NCI-H187 treated with DMSO at 0.1 percent for 48 hours (cell line): Measurements from ENCODE around the gene AP2S1.
A peak's percentile ranks its signal among the peaks of the same experiment; 100 is the strongest.
"Not testable (repeated sequence)": the region's sequence is repeated elsewhere in the genome, so short reads cannot be mapped to it uniquely, and the experiment has no call there.

Experiments
- DNase-seq: peaks from one replicate; lab custom pipeline; 2025; lab: John Stamatoyannopoulos, UW

The AP2S1 gene

DNA sequence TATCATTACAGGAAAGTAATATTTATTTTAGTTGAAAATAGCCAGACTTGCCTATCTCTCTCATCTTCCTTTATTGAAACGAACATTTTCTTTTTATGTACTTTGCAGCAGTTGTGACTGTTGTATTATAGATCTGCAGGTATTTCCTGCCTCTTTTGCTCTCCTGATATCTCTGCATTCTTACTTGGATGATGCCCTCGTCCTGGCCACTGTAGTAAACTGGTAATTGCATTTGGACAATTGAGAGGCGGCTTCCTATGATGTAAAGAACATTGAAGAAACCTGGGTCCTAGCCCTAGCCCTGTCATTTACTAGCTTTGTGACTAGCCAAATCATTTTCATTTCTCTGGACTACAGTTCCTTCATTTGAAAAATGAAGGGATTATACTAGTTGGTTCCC lies 16.5 kb upstream of the AP2S1 start:
- DNase-seq: no peak

DNA sequence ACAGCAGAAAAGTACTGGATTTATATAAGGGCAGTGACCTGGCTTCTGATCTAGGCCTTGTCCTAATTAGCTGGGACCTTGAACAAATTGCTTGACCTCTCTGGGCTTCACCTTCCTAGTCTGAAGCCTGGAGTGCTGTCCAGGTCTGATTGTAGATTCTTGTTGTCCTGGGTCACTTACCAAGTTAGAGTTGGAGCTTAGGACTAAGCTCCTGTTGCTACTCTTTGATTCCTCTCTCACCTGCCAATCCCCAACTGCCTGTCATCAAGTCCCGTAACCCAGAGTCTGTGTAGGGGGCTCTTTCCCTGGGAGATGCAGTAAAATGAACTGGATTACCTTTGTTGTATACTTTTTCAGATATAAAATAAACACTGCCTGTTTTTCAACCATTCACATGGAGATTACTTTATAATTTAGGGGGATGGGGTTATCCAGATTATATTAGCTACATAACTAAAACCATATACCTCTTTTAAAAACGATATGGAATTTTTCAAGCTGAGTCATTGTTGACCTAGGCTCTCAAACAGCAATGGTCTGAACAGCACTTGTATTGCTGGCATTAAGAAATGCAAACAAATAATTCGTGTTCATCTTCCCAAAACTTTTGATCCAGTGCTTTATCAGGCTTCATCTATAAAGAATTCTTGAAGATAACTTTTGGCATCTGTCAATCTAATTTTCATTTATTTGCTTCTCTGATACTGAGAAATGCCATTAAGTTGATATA lies 15.9 kb upstream of the AP2S1 start:
- DNase-seq: no peak

GRCh38 chr19:46863818-46864629 lies 13.4 kb upstream of the AP2S1 start:
- DNase-seq: no peak

DNA sequence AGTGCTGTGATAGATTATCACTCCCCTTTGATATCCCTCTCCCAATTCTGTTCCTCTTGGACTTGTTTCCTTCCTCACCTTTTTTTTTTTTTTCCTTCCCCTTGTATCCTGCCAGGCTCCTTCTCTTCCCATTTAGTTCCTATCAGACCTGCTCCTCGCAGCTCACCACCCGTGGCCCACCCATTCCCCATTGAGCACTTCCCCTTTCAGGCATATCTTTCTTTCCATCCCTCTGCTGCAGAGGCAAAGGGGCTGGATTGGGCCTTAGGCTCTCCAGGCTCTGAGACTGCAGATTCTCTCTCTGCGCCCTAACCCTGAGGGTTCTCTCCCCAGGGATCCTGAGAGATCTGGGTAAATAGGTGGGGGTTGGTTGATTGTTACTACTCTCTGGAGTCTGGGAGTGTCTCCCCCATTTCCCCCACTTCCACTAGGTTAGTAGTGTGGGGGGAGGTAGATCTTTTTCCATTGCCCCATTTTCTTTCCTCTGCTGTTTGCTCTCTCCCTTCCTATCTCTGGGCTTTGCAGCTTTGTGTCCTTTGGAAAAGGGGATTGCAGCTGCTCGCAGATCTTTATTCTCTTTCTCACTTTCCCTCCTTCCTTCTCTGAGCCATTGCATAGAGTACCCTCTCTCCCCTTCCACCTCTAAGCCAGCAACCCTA lies 12.5 kb upstream of the AP2S1 start:
- DNase-seq: no peak

GRCh38 chr19:46862503-46862834 lies 11.8 kb upstream of the AP2S1 start:
- no peak for DNase-seq

DNA sequence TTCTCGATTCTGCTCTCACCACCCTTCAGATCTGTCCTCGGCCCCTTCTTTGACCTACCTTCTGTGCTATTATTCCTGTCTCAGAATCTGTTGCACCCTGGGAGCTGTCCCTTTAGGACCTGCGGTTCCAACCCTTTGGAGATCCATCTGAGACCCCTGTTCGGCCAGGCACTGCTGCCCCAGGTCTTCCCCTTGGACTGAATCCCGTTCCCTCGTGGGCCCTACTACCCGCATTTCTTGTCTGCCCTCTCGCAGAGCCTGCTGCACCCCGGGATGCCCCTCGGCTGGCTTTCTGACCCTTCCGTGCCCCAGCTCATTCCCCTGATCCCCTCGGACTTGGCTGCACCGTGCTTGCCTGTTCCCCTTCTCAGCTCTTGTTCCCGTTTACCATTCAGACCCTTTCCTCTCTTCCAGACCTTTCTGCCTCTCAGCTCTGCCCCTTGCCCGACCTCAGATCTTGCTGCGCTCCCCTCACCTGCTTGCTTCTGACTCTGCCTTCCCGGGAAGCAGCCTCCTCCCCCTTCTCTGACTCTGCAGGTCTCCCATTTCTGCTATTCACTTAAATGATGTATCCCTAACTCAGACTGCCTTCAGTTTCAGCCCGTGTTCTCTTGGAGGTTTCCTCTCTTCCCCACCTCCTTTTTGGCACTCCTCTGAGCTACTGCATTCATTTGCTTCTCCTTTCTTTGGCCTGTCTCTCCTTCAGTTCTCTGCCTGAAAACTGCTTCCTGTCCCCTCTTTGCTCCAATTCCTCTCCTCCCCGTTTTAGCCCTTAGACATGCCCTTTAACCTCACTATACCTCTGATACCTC lies 11.3 kb upstream of the AP2S1 start:
- DNase-seq: no peak

GRCh38 chr19:46860846-46861690 lies 10.4 kb upstream of the AP2S1 start, which contains the start of gene ARHGAP35:
ARHGAP35 (plus strand) TSS chr19:46860997; CDS start chr19:46918676, 57,679 bp downstream.
- DNase-seq: peak; percentile 66

- DNase-seq: peak; percentile 94
Observed at GRCh38 chr19:46860125-46860845, 9.6 kb upstream of the AP2S1 start.

DNA sequence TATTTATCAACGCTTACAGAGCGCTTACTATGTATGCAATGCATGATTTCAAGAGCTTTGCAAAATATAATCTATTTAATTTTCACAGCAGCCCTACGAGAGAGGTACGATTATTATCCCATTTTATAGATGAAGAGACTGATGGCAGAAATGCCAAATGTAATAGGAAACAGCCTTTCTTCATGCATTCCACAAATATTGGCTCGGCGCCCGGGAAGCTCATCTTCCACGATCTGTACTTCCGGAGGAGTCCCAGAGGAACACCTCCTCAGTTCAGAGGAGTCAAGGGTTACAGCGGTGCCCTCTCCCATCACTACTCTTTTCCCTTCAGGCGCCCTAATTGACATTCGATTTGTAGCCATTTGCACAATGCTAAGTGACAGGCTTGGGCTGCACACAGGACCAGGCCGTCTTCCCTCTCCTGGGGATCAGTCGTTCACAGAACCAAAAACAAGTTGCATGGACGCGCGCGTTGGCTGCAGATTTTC lies 9.0 kb upstream of the AP2S1 start:
- DNase-seq: peak; percentile 83

DNA sequence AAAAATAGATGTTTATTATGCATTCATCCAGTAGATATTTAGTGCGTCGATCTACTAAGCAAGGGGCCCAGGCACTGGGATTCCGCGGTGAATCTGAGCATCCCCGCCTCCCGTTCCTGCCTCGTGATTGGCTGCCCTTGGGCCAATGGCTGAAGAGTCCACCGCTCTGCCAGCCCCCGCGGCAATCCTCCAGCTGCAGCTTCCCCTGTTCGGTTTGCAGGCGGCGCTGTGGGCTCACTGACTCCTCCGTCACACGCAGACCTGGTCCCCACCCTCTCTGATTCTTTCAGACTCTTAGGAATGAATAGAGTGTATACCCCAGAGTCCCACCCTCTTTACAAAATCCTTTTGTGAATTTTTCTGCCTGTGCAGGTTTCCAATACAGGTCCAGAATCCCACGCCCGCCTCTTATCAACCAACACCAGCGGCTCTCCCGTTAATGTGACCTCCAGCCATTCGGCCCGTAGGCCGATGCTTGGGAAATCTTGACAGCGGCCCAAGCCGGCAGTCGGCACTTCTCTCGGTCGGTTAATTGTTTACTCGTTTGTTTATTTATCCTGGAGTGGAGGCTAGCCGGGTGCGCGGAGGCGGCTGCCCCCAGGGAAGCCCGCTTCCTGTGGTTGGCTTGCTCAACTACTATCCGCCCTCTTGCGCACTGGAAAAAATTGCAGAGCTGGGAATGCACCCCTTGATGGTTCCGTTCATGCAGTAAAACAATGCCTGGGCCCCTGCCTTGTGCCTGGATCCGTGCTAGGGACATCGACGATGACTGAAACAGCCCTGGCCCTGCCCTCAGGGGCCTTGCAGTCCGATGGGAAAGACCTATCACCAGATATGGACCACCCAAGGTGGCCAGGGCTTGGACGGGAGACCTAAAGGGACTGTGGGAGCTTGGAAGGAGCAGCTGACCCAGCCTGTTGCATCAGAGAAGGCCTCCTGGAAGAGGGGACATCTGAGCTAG lies 5.7 kb upstream of the AP2S1 start:
- DNase-seq: no peak

GRCh38 chr19:46854698-46855097 lies 4.1 kb upstream of the AP2S1 start:
- DNase-seq: not testable (repeated sequence)

GRCh38 chr19:46852830-46853229 lies 2.2 kb upstream of the AP2S1 start:
- DNase-seq: no peak

- no peak for DNase-seq
Observed at GRCh38 chr19:46849610-46850009, 1.0 kb downstream of the AP2S1 start.

DNA sequence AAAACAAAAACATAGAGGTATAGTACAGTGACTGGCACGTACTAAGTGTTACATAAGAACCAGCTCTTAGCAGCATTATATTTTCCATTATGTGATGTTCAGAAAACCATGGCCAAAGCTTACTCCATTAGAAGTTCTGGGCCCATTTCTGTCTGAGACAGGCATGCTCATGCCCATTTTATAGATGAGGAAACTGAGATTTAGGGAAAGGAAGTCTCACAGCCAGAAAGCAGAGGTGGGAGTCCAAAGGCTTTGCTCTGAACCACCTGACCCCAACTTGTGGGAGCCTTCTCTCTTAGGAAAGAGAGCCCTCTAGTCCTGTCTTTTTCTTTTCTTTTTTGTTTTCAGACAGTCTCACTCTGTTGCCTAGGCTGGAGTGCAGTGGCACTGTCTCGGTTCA lies 2.3 kb downstream of the AP2S1 start:
- no peak for DNase-seq

DNA sequence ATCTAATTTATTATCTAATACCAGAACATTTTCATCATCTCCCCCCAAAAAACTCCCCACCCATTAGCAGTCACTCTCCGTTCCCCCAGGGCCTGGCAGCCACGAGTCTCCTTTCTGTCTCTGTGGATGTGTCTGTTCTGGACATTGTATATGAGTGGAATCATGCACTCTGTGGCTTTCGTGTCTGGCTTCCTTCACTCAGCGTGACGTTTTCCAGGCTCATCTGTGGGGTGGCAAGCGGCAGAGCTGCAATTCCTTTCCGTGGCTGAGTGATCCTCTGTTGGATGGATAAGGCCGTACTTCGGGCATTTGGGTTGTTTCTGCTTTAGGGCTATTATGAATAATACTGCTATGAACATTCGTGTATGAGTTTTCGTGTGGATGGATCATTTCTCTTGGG lies 3.1 kb downstream of the AP2S1 start:
- DNase-seq: no peak

- DNase-seq: no peak
Observed at GRCh38 chr19:46845959-46846459, 4.6 kb downstream of the AP2S1 start.

GRCh38 chr19:46844067-46844489 lies 6.6 kb downstream of the AP2S1 start:
- DNase-seq: no peak

- DNase-seq: no peak
Observed at GRCh38 chr19:46842791-46843190, 7.9 kb downstream of the AP2S1 start.
